HT1080 (cell line): ENCODE data around the gene B4GAT1. TPM values are rescaled to one million over a fixed set of nuclear protein-coding genes. Genes with fewer than 3 reads are reported as not detected.
"Not testable (repeated sequence)": the region's sequence is repeated elsewhere in the genome, so short reads cannot be mapped to it uniquely, and the experiment has no call there.

ENCODE experiments used
- DNase-seq: peaks from one replicate; pipeline ENCODE4 v3.0.0-alpha.2; 2015; ENCODE audit warnings: low read depth
- total RNA-seq: library from RNA; depleted of rRNA; stranded (reverse); fragments of >200 nt; shearing (Covaris generic); gene quantifications from 2 replicates; pipeline ENCODE4 v1.2.3, GENCODE V29; 2014

B4GAT1 gene
- total RNA-seq, 1 experiment from 2014 or later, result 34.4 TPM

- DNase-seq, result no peak
Observed at GRCh38 chr11:66363805-66364535, 16.5 kb upstream of the B4GAT1 start.

- no peak for DNase-seq
Observed at GRCh38 chr11:66363187-66363601, 15.8 kb upstream of the B4GAT1 start.

GRCh38 chr11:66362481-66363147 is 15.2 kb upstream of the B4GAT1 start:
- no peak for DNase-seq

- no peak for DNase-seq
Observed at GRCh38 chr11:66361502-66361941, 14.1 kb upstream of the B4GAT1 start.

- no peak for DNase-seq
Observed at GRCh38 chr11:66360406-66361073, 13.1 kb upstream of the B4GAT1 start.

GRCh38 chr11:66359662-66360087 is 12.2 kb upstream of the B4GAT1 start:
- no peak for DNase-seq

- DNase-seq, result not testable (repeated sequence)
Observed at GRCh38 chr11:66350560-66351235, 3.3 kb upstream of the B4GAT1 start.

GRCh38 chr11:66349084-66349386 is 1.6 kb upstream of the B4GAT1 start:
- DNase-seq, result no peak

- no peak for DNase-seq
Observed at GRCh38 chr11:66346476-66347424, 679 bp downstream of the B4GAT1 start.

GRCh38 chr11:66345316-66345649 is 2.1 kb downstream of the B4GAT1 start:
- DNase-seq, result no peak

GRCh38 chr11:66344550-66345315 is 2.7 kb downstream of the B4GAT1 start, which contains the start of gene BRMS1:
BRMS1 (minus strand) TSS chr11:66345104; CDS start chr11:66342234, 2,870 bp downstream.
- DNase-seq, result peak; percentile 92

GRCh38 chr11:66343176-66343575 is 4.3 kb downstream of the B4GAT1 start:
- no peak for DNase-seq

GRCh38 chr11:66341502-66342126 is 5.8 kb downstream of the B4GAT1 start:
- no peak for DNase-seq

GRCh38 chr11:66340596-66341501 is 6.6 kb downstream of the B4GAT1 start:
- DNase-seq, result no peak

- no peak for DNase-seq
Observed at GRCh38 chr11:66339686-66340483, 7.5 kb downstream of the B4GAT1 start.

- DNase-seq, result peak; percentile 28
Observed at GRCh38 chr11:66339162-66339675, 8.2 kb downstream of the B4GAT1 start.
